WTC11 (cell line): ENCODE measurements around the gene UGP2. TPM values are rescaled to one million over a fixed set of nuclear protein-coding genes. Genes with fewer than 3 reads are reported as not detected.

ENCODE experiments used
- ATAC-seq: fragments of 200-7000 bp; cut with Tn5 transposase; 2 replicates; pipeline ENCODE4 v1.10.0; 2021; ENCODE audit warnings: mild to moderate bottlenecking, moderate library complexity
- CTCF ChIA-PET: fragments of 300-600 bp; sonication (Branson Sonifier 250); formaldehyde crosslinking; loops from one replicate; lab custom pipeline; 2021; ENCODE audit warnings: antibody characterized with exemption; lab: Charles Lee
- POLR2A ChIA-PET: fragments of 350-600 bp; sonication (Branson Sonifier 250); formaldehyde crosslinking; loops from one replicate; lab custom pipeline; 2021; ENCODE audit warnings: antibody characterized with exemption; lab: Charles Lee
- DNase-seq: peaks from one replicate; pipeline ENCODE4 v3.0.0; 2021; ENCODE audit warnings: low spot score
- H3K27ac Mint-ChIP-seq: 2 replicates; pipeline ENCODE4 v1.8.0; 2021; ENCODE audit warnings: mixed read lengths
- H3K27me3 Mint-ChIP-seq: 2 replicates; pipeline ENCODE4 v1.8.0; 2021; ENCODE audit warnings: low read depth, mild to moderate bottlenecking, moderate library complexity, mixed read lengths
- H3K36me3 Mint-ChIP-seq: 2 replicates; pipeline ENCODE4 v1.8.0; 2021; ENCODE audit warnings: mixed read lengths
- H3K4me1 Mint-ChIP-seq: 2 replicates; pipeline ENCODE4 v1.8.0; 2022; ENCODE audit warnings: mixed read lengths
- H3K4me3 Mint-ChIP-seq: 2 replicates; pipeline ENCODE4 v1.8.0; 2021; ENCODE audit warnings: mild to moderate bottlenecking, moderate library complexity, mixed read lengths
- H3K9me3 Mint-ChIP-seq: 2 replicates; pipeline ENCODE4 v1.8.0; 2021; ENCODE audit warnings: mixed read lengths
- AFF4 ChIP-seq: sonication (generic); formaldehyde crosslinking; IDR thresholded peaks from 2 replicates; pipeline ENCODE4 v1.8.1; 2023; ENCODE audit warnings: mild to moderate bottlenecking, missing genetic modification reagents, borderline replicate concordance
- ATF1 ChIP-seq: sonication (generic); formaldehyde crosslinking; IDR thresholded peaks from 2 replicates; pipeline ENCODE4 v1.8.1; 2023; ENCODE audit warnings: mild to moderate bottlenecking, moderate library complexity, missing genetic modification reagents
- CREM ChIP-seq: sonication (generic); formaldehyde crosslinking; IDR thresholded peaks from 2 replicates; pipeline ENCODE4 v1.8.1; 2022; ENCODE audit warnings: mild to moderate bottlenecking, missing genetic modification reagents, moderate library complexity
- CTCF ChIP-seq: fragments of 200-600 bp; IDR thresholded peaks from 2 replicates; pipeline ENCODE4 v1.8.0; 2022; ENCODE audit warnings: antibody characterized with exemption
- E2F5 ChIP-seq: sonication (generic); formaldehyde crosslinking; IDR thresholded peaks from 2 replicates; pipeline ENCODE4 v1.8.1; 2022; ENCODE audit warnings: mild to moderate bottlenecking, moderate library complexity, missing genetic modification reagents
- ESRRA ChIP-seq: sonication (generic); formaldehyde crosslinking; IDR thresholded peaks from 2 replicates; pipeline ENCODE4 v1.8.1; 2022; ENCODE audit warnings: mild to moderate bottlenecking, missing genetic modification reagents, borderline replicate concordance
- ETV6 ChIP-seq: sonication (generic); formaldehyde crosslinking; IDR thresholded peaks from 2 replicates; pipeline ENCODE4 v1.8.1; 2022; ENCODE audit warnings: mild to moderate bottlenecking, missing genetic modification reagents
- FOXK1 ChIP-seq: sonication (generic); formaldehyde crosslinking; IDR thresholded peaks from 2 replicates; pipeline ENCODE4 v1.8.0; 2022; ENCODE audit warnings: mild to moderate bottlenecking, moderate library complexity, missing genetic modification reagents
- GRHL2 ChIP-seq: fragments of 250-450 bp; sonication (Bioruptor Pico); IDR thresholded peaks from 2 replicates; pipeline ENCODE4 v1.8.0; 2022; ENCODE audit warnings: mild to moderate bottlenecking, moderate library complexity; ENCODE audit not compliant: insufficient replicate concordance, severe bottlenecking
- IRF1 ChIP-seq: sonication (generic); formaldehyde crosslinking; IDR thresholded peaks from 2 replicates; pipeline ENCODE4 v1.8.0; 2023; ENCODE audit warnings: missing genetic modification reagents
- IRF2 ChIP-seq: sonication (generic); formaldehyde crosslinking; IDR thresholded peaks from 2 replicates; pipeline ENCODE4 v1.8.0; 2022; ENCODE audit warnings: low read depth, missing genetic modification reagents, borderline replicate concordance
- JUN ChIP-seq: sonication (generic); formaldehyde crosslinking; IDR thresholded peaks from 2 replicates; pipeline ENCODE4 v1.8.0; 2023; ENCODE audit warnings: mild to moderate bottlenecking, missing genetic modification reagents
- MXD4 ChIP-seq: fragments of 250-450 bp; sonication (Bioruptor Pico); IDR thresholded peaks from 2 replicates; pipeline ENCODE4 v1.8.0; 2021; ENCODE audit warnings: mild to moderate bottlenecking, moderate library complexity, borderline replicate concordance
- MYBL2 ChIP-seq: sonication (generic); formaldehyde crosslinking; IDR thresholded peaks from 2 replicates; pipeline ENCODE4 v1.8.1; 2023; ENCODE audit warnings: mild to moderate bottlenecking, moderate library complexity, missing genetic modification reagents
- NFYB ChIP-seq: sonication (generic); formaldehyde crosslinking; conservative IDR thresholded peaks from 2 replicates; pipeline ENCODE4 v1.8.0; 2022; ENCODE audit warnings: low read depth, missing genetic modification reagents
- TCF7 ChIP-seq: sonication (generic); formaldehyde crosslinking; IDR thresholded peaks from 2 replicates; pipeline ENCODE4 v1.8.0; 2022; ENCODE audit warnings: mild to moderate bottlenecking, low read depth, missing genetic modification reagents, moderate library complexity
- TEAD4 ChIP-seq: sonication (generic); formaldehyde crosslinking; IDR thresholded peaks from 2 replicates; pipeline ENCODE4 v1.8.0; 2022; ENCODE audit warnings: mild to moderate bottlenecking, missing genetic modification reagents
- USF2 ChIP-seq: sonication (generic); formaldehyde crosslinking; IDR thresholded peaks from 2 replicates; pipeline ENCODE4 v1.8.1; 2023; ENCODE audit warnings: mild to moderate bottlenecking, missing genetic modification reagents, moderate library complexity
- ZNF121 ChIP-seq: sonication (generic); formaldehyde crosslinking; IDR thresholded peaks from 2 replicates; pipeline ENCODE4 v1.8.0; 2023; ENCODE audit warnings: missing genetic modification reagents
- ZNF138 ChIP-seq: sonication (generic); formaldehyde crosslinking; conservative IDR thresholded peaks from 2 replicates; pipeline ENCODE4 v1.8.1; 2022; ENCODE audit warnings: mild to moderate bottlenecking, moderate library complexity, missing genetic modification reagents
- total RNA-seq: library from RNA; stranded (reverse); gene quantifications from 3 replicates; pipeline ENCODE4 v1.2.3, GENCODE V29; 2021

The UGP2 gene
- total RNA-seq, 1 experiment from 2014 or later = 543 TPM

GRCh38 chr2:63858291-63858690 lies 16.6 kb downstream of the UGP2 start:
- TF ChIP-seq USF2 (CRISPR knock-in tag) (no peak), MYBL2 (CRISPR knock-in tag) (no peak), ZNF138 (CRISPR knock-in tag) (no peak), TCF7 (CRISPR knock-in tag) (no peak), IRF1 (CRISPR knock-in tag) (no peak), FOXK1 (CRISPR knock-in tag) (no peak), ESRRA (CRISPR knock-in tag) (no peak), ETV6 (no peak), GRHL2 (CRISPR knock-in tag) (no peak)
- ChIA-PET CTCF (interaction anchor here (1.9 kb wide), 1 partner anchor 160 kb away, joined by 4 read pairs; no protein-coding TSS in a partner anchor), POLR2A (interaction anchor here (0.7 to 1.5 kb wide), 2 partner anchors 9 to 272 kb away, joined by 3 to 4 read pairs; no protein-coding TSS in a partner anchor)
- Mint-ChIP-seq H3K4me1 (peaks cover 68% of the 10 kb centered on the region), H3K27me3 (no peaks in the 10 kb centered on the region), H3K4me3 (no peak overlapping the region), H3K36me3 (peaks cover 76% of the 10 kb centered on the region), H3K27ac (peak overlapping the region; percentile 93), H3K9me3 (no peaks in the 10 kb centered on the region)
- DNase-seq (no peak), ATAC-seq (no peak)

- CTCF ChIA-PET = interaction anchor here (0.6 to 2.4 kb wide), 17 partner anchors 8 to 810 kb away, joined by 3 to 34 read pairs (median 4); no protein-coding TSS in a partner anchor
- no peak for DNase-seq
These were observed 19.6 kb downstream of the UGP2 start for GRCh38 chr2:63861220-63861822.

GRCh38 chr2:63862806-63863205 lies 21.1 kb downstream of the UGP2 start:
- DNase-seq (no peak), ATAC-seq (no peak)
- Mint-ChIP-seq H3K27me3 (no peaks in the 10 kb centered on the region), H3K9me3 (no peaks in the 10 kb centered on the region), H3K27ac (peak overlapping the region; percentile 82), H3K4me1 (peaks cover 67% of the 10 kb centered on the region), H3K36me3 (peaks cover 89% of the 10 kb centered on the region), H3K4me3 (no peak overlapping the region)
- CTCF ChIA-PET = no interaction called here
- POLR2A ChIA-PET = no interaction called here
- TF ChIP-seq CREM (CRISPR knock-in tag) (no peak), TEAD4 (CRISPR knock-in tag) (no peak), MYBL2 (CRISPR knock-in tag) (no peak), JUN (CRISPR knock-in tag) (no peak), E2F5 (CRISPR knock-in tag) (no peak), ZNF121 (CRISPR knock-in tag) (no peak), AFF4 (CRISPR knock-in tag) (no peak), MXD4 (CRISPR knock-in tag) (no peak), IRF2 (no peak), ATF1 (CRISPR knock-in tag) (no peak)

More at GRCh38 chr2:63861220-63861822, 19.6 kb downstream of the UGP2 start:
- peak; percentile 73 for ATAC-seq
- H3K9me3 Mint-ChIP-seq = no peaks in the 10 kb centered on the region
- no peaks in the 10 kb centered on the region for H3K27me3 Mint-ChIP-seq
- POLR2A ChIA-PET = interaction anchor here (0.7 to 1.6 kb wide), 4 partner anchors 18 to 1386 kb away, joined by 5 to 8 read pairs (median 6); no protein-coding TSS in a partner anchor
- H3K4me3 Mint-ChIP-seq = no peak overlapping the region
- TF ChIP-seq ATF1 (CRISPR knock-in tag) (no peak), NFYB (CRISPR knock-in tag) (no peak), ZNF121 (CRISPR knock-in tag) (0 out of 2 replicates have a peak, but pooled peaks have one; percentile 7), CTCF (peak; percentile 47)
- H3K4me1 Mint-ChIP-seq = peaks cover 67% of the 10 kb centered on the region
- peak overlapping the region; percentile 18; the same call in 1 of the 2 replicates for H3K27ac Mint-ChIP-seq
- H3K36me3 Mint-ChIP-seq = peaks cover 90% of the 10 kb centered on the region
